ENCODE measurements around the gene MAD1L1.

- TF ChIP-seq, protein P1, sequence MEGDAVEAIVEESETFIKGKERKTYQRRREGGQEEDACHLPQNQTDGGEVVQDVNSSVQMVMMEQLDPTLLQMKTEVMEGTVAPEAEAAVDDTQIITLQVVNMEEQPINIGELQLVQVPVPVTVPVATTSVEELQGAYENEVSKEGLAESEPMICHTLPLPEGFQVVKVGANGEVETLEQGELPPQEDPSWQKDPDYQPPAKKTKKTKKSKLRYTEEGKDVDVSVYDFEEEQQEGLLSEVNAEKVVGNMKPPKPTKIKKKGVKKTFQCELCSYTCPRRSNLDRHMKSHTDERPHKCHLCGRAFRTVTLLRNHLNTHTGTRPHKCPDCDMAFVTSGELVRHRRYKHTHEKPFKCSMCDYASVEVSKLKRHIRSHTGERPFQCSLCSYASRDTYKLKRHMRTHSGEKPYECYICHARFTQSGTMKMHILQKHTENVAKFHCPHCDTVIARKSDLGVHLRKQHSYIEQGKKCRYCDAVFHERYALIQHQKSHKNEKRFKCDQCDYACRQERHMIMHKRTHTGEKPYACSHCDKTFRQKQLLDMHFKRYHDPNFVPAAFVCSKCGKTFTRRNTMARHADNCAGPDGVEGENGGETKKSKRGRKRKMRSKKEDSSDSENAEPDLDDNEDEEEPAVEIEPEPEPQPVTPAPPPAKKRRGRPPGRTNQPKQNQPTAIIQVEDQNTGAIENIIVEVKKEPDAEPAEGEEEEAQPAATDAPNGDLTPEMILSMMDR (conservative IDR thresholded peaks at IDR 0.05), result no peak
- no peak for TF ChIP-seq EZH2 (IDR thresholded peaks at IDR 0.05; ENCODE audit: low read depth)
Measured at GRCh38 chr7:2006231-2006771, 226.4 kb downstream of the MAD1L1 start.

All from PC-9 (cell line).